Vagina (tissue), 2 donors: Measurements from ENCODE around the gene EPN2.

Experiments used
- POLR2A ChIP-seq, 2 donors: fragments of 450-650 bp; IDR thresholded peaks; one replicate each; pipeline ENCODE4 v1.6.1; 2017; ENCODE audit warnings: antibody characterized with exemption in 2 of 2, mild to moderate bottlenecking in 2 of 2, moderate library complexity in 2 of 2
- POLR2AphosphoS5 ChIP-seq, 2 donors: sonication (generic); formaldehyde crosslinking; IDR thresholded peaks; one replicate each; pipeline ENCODE4 v1.9.0; 2017; ENCODE audit warnings: antibody characterized with exemption in 2 of 2, mild to moderate bottlenecking in 2 of 2, low read depth in 1 of 2; ENCODE audit not compliant: insufficient read depth in 1 of 2
- TF ChIP-seq, protein P1 (sequence below), 3 experiments: fragments of 450-650 bp in 2 of 3; fragments of 200-600 bp in 1 of 3; sonication (generic) in 1 of 3; IDR thresholded peaks; one replicate each; pipeline ENCODE4 v1.5.1; 2017 to 2019; ENCODE audit warnings: antibody characterized with exemption in 3 of 3, mild to moderate bottlenecking in 2 of 3, moderate library complexity in 2 of 3

GRCh38 chr17:19285213-19285900, 48.2 kb downstream of the EPN2 start:
- TF ChIP-seq, protein P1, sequence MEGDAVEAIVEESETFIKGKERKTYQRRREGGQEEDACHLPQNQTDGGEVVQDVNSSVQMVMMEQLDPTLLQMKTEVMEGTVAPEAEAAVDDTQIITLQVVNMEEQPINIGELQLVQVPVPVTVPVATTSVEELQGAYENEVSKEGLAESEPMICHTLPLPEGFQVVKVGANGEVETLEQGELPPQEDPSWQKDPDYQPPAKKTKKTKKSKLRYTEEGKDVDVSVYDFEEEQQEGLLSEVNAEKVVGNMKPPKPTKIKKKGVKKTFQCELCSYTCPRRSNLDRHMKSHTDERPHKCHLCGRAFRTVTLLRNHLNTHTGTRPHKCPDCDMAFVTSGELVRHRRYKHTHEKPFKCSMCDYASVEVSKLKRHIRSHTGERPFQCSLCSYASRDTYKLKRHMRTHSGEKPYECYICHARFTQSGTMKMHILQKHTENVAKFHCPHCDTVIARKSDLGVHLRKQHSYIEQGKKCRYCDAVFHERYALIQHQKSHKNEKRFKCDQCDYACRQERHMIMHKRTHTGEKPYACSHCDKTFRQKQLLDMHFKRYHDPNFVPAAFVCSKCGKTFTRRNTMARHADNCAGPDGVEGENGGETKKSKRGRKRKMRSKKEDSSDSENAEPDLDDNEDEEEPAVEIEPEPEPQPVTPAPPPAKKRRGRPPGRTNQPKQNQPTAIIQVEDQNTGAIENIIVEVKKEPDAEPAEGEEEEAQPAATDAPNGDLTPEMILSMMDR (IDR thresholded peaks at IDR 0.05), result no peak
- TF ChIP-seq POLR2A (IDR thresholded peaks at IDR 0.05), result no peak
- no peak for TF ChIP-seq POLR2AphosphoS5 (IDR thresholded peaks at IDR 0.05; ENCODE audit: insufficient read depth in 1 of 2, low read depth in 1 of 2)
